GM13977 (cell line): ENCODE data around the gene SOX12.
"Not testable (repeated sequence)": the region's sequence is repeated elsewhere in the genome, so short reads cannot be mapped to it uniquely, and the experiment has no call there.

Experiments used
- DNase-seq: peaks from one replicate; pipeline ENCODE4 v3.0.0; 2012; ENCODE audit warnings: low spot score
- in situ Hi-C: fragments of 300-500 bp; cut with MboI; formaldehyde crosslinking; loops from one replicate; pipeline ENCODE4 v1.12.0; 2022; ENCODE audit warnings: low sequenced_read_pairs, low pct_unique_long_range_greater_than_20kb, mixed read lengths, inconsistent platforms; ENCODE audit not compliant: unreplicated experiment
- TF ChIP-seq, protein P1 (sequence below): IDR thresholded peaks from 2 replicates; pipeline ENCODE4 v1.5.1; 2012; ENCODE audit warnings: mild to moderate bottlenecking, control low read depth; ENCODE audit not compliant: insufficient read depth; ENCODE audit errors: extremely low read depth, missing control alignments

The SOX12 gene

DNA sequence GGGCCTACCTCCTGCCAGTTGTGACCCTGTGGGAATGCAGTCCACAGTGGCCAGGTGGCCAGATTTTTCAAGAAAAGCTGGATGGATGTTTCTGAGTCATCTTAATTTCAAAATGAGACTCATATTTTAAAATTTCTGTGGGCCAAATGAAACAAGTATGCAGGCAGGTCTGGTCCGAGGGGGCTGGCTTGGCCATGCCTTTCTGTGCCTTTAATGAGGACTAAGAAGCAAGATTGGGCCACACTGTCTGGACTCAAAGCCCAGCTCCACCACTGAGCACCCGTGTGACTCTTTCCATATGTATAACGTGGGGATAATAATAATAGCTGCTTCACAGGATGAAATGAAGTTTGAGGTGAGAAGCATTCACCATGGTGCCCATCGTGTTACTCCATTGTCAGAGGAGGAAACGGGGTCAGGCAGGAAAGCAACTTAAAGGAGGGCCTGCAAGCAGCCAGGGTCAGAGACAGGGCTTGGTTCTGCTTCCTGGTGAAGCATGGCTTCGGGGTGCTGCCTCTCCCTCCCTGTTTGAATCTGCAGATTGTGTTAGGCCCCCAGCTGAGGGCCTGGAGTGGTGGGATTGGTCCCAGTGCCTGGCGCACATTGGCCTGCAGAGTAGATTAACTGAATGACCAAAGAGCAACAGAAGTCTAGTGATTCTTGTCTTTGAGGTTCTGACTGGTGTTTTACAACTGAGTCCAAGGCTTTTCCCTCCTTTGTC lies 3.8 kb downstream of the SOX12 start:
- no peak for DNase-seq
- in situ Hi-C loops = no loop called here
- TF ChIP-seq, protein P1, sequence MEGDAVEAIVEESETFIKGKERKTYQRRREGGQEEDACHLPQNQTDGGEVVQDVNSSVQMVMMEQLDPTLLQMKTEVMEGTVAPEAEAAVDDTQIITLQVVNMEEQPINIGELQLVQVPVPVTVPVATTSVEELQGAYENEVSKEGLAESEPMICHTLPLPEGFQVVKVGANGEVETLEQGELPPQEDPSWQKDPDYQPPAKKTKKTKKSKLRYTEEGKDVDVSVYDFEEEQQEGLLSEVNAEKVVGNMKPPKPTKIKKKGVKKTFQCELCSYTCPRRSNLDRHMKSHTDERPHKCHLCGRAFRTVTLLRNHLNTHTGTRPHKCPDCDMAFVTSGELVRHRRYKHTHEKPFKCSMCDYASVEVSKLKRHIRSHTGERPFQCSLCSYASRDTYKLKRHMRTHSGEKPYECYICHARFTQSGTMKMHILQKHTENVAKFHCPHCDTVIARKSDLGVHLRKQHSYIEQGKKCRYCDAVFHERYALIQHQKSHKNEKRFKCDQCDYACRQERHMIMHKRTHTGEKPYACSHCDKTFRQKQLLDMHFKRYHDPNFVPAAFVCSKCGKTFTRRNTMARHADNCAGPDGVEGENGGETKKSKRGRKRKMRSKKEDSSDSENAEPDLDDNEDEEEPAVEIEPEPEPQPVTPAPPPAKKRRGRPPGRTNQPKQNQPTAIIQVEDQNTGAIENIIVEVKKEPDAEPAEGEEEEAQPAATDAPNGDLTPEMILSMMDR = no peak

GRCh38 chr20:329851-330232 lies 4.5 kb downstream of the SOX12 start:
- no peak for DNase-seq
- TF ChIP-seq, protein P1 = no peak
- in situ Hi-C loops = loop anchor here (10.0 kb wide), 1 partner anchor 105 kb away; the partner anchor contains the start of gene DEFB129

- in situ Hi-C loops = loop anchor here (10.0 kb wide), 1 partner anchor 106 kb away; the partner anchor contains the start of gene DEFB129
- TF ChIP-seq, protein P1 = peak; percentile 81
- peak; percentile 83 for DNase-seq
These were observed 5.1 kb downstream of the SOX12 start for GRCh38 chr20:330233-331149.

DNA sequence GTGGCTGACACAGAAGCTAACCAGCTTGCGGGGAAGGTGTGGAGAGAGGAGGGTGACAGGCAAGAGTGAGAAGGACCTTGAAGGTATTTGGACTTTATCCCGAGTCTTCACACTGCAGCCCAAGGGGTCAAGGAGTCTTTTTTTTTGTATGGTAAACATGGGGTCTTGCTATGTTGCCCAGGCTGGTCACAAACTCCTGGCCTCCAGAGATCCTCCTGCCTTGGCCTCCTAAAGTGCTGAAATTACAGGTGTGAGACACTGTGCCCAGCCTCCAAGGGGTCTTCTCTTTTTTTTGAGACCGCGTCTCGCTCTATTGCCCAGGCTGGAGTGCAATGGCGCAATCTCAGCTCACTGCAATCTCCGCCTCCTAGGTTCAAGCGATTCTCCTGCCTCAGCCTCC lies 9.2 kb downstream of the SOX12 start:
- no peak for DNase-seq
- TF ChIP-seq, protein P1 = no peak
- in situ Hi-C loops = loop anchor here (10.0 kb wide), 1 partner anchor 110 kb away; the partner anchor contains the start of gene DEFB129

DNA sequence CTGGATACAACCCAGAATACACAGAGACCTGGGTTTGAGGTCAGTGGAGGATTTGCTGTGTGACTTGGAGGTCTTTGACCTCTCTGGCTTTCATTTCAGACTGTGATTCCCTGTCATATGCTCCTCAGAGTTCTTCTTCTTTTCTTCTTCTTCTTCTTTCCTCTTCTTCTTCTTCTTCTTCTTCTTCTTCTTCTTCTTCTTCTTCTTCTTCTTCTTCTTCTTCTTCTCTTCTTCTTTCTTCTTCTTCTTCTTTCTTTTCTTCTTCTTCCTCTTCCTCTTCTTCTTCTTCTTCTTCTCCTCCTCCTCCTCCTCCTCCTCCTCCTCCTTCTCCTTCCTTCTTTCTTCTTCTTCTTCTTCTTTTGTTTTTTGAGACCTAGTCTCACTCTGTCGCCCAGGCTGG lies 10.7 kb downstream of the SOX12 start:
- not testable (repeated sequence) for DNase-seq
- in situ Hi-C loops = loop anchor here (10.0 kb wide), 1 partner anchor 111 kb away; the partner anchor contains the start of gene DEFB129

GRCh38 chr20:341682-342081 lies 16.3 kb downstream of the SOX12 start:
- in situ Hi-C loops = no loop called here
- TF ChIP-seq, protein P1 = no peak
- no peak for DNase-seq

GRCh38 chr20:343107-343506 lies 17.8 kb downstream of the SOX12 start:
- in situ Hi-C loops = no loop called here
- DNase-seq = no peak
- TF ChIP-seq, protein P1 = no peak
